G401.6 (cell line): Measurements from ENCODE around the gene PDLIM4.

ENCODE experiments used
- FAIRE-seq: peaks from 2 replicates; lab custom pipeline; 2012; peaks lifted over from hg19 to GRCh38; lab: Jason Lieb, UNC

The PDLIM4 gene

GRCh38 chr5:132227485-132228240 lies 29.8 kb upstream of the PDLIM4 start, which contains the start of gene P4HA2:
Gene P4HA2 (minus strand): TSS chr5:132227853. CDS start chr5:132218626, 9,227 bp downstream.
- no peak for FAIRE-seq

- FAIRE-seq: no peak
Measured at GRCh38 chr5:132228241-132229035, 29.1 kb upstream of the PDLIM4 start.

GRCh38 chr5:132229236-132229635 lies 28.3 kb upstream of the PDLIM4 start:
- no peak for FAIRE-seq

GRCh38 chr5:132230871-132231270 lies 26.6 kb upstream of the PDLIM4 start:
- FAIRE-seq: no peak

- no peak for FAIRE-seq
Measured at GRCh38 chr5:132232465-132232864, 25.0 kb upstream of the PDLIM4 start.

- FAIRE-seq: no peak
Measured at GRCh38 chr5:132233081-132233480, 24.4 kb upstream of the PDLIM4 start.

GRCh38 chr5:132233811-132234683 lies 23.4 kb upstream of the PDLIM4 start:
- no peak for FAIRE-seq

- no peak for FAIRE-seq
Measured at GRCh38 chr5:132234684-132235062, 22.8 kb upstream of the PDLIM4 start.

- no peak for FAIRE-seq
Measured at GRCh38 chr5:132235340-132235739, 22.2 kb upstream of the PDLIM4 start.

- FAIRE-seq: no peak
Measured at GRCh38 chr5:132237141-132237540, 20.4 kb upstream of the PDLIM4 start.

GRCh38 chr5:132237670-132238069 lies 19.8 kb upstream of the PDLIM4 start:
- no peak for FAIRE-seq

- no peak for FAIRE-seq
Measured at GRCh38 chr5:132238169-132238744, 19.2 kb upstream of the PDLIM4 start.

- FAIRE-seq: no peak
Measured at GRCh38 chr5:132238901-132239500, 18.5 kb upstream of the PDLIM4 start.

GRCh38 chr5:132239776-132240175 lies 17.7 kb upstream of the PDLIM4 start:
- no peak for FAIRE-seq

GRCh38 chr5:132243366-132243977 lies 14.0 kb upstream of the PDLIM4 start:
- no peak for FAIRE-seq

- FAIRE-seq: no peak
Measured at GRCh38 chr5:132245593-132245992, 11.9 kb upstream of the PDLIM4 start.

- FAIRE-seq: no peak
Measured at GRCh38 chr5:132246806-132247205, 10.7 kb upstream of the PDLIM4 start.

- no peak for FAIRE-seq
Measured at GRCh38 chr5:132250547-132250946, 6.9 kb upstream of the PDLIM4 start.

GRCh38 chr5:132251220-132251725 lies 6.2 kb upstream of the PDLIM4 start:
- no peak for FAIRE-seq

GRCh38 chr5:132253008-132253441 lies 4.5 kb upstream of the PDLIM4 start:
- no peak for FAIRE-seq
